Stimulated activated CD8-positive, alpha-beta memory T cell treated with anti-CD3 and anti-CD28 coated beads, Interleukin-4, amount 100 ng/mL, for 4 hours (primary cell): ENCODE results near the gene SIM1.
"Not testable (repeated sequence)": the region's sequence is repeated elsewhere in the genome, so short reads cannot be mapped to it uniquely, and the experiment has no call there.

Experiments
- DNase-seq, 2 donors: peaks; one replicate each; pipeline ENCODE4 v3.0.0-alpha.2; 2020; ENCODE audit warnings: low read depth in 2 of 2, low spot score in 1 of 2

SIM1 gene

DNA sequence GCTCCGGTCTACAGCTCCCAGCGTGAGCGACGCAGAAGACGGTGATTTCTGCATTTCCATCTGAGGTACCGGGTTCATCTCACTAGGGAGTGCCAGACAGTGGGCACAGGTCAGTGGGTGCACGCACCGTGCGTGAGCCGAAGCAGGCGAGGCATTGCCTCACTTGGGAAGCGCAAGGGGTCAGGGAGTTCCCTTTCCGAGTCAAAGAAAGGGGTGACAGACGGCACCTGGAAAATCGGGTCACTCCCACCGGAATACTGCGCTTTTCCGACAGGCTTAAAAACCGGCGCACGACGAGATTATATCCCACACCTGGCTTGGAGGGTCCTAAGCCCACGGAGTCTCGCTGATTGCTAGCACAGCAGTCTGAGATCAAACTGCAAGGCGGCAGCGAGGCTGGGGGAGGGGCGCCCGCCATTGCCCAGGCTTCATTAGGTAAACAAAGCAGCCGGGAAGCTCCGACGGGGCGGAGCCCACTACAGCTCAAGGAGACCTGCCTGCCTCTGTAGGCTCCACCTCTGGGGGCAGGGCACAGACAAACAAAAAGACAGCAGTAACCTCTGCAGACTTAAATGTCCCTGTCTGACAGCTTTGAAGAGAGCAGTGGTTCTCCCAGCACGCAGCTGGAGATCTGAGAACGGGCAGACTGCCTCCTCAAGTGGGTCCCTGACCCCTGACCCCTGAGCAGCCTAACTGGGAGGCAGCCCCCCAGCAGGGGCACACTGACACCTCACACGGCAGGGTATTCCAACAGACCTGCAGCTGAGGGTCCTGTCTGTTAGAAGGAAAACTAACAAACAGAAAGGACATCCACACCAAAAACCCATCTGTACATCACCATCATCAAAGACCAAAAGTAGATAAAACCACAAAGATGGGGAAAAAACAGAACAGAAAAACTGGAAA lies 109.7 kb downstream of the SIM1 start:
- DNase-seq = not testable (repeated sequence)

DNA sequence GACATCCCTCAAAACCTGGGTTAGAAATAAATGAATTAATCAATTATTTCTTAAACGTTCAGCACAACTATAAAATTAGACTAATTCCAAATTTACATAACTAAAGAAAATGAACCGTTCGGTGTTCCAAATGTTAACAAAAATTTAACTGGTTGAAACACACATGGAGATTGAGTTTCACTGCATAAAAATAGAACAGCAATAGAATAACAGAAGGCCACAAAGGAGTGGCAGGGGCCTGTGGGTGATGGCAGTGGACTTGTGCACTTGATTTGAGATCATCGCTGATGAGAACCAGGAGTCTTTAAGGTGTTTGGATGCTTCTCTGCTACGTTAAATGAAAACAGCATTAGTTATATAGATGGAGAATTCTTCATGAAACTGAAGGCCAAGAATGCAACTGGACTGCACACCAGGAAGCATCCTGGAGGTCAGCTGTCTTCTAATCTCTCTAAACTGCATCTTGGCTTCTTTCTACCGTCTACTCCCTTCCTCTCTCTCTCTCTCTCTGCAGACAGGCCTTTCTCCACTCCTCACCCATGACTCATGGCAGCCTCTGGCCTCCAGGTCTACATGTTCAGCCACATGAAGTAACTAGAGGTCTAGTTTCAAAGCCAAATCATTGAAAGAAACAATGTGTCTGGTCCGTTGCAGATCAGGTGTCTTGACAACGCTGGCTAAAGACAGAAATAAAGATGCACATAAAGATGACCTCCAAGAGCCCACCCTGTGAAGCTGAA lies 111.3 kb downstream of the SIM1 start:
- no peak for DNase-seq

DNA sequence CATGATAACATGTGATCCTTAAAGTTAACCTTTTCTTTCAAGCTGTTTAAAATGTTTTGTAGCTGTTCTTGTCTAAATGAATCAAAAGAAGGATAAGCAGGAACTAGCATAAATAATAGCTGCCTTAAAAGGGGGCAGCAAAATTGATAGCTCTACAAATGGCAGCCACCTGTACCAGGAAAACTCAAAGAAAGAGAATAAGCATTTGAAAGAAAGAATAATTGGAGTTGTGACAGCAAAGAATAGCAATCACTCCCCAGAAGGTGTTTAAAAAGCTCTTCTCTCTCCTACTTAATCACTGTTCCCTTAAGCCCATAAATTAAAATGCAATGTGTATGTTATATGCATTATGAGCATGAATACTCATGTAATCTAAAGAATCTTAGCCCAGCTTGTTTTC lies 114.6 kb downstream of the SIM1 start:
- no peak for DNase-seq

DNA sequence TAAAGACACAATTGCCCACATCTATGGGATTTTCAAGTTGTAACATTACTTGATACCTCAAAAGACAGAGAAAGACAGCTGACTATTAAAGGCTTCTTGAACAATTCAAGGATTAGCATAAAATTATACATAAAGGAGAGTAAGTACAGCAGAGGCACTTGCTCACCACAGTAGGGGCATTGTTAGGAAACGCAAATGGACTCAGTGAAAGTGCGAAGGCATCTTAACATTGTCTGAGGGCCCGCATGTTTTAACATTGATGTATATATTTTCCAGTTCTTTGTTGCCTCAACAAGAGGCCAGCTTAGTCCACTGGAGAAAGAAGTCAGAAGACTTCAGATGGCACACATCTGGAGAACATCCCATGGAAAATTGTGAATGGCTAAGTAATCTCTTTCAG lies 115.4 kb downstream of the SIM1 start:
- no peak for DNase-seq

DNA sequence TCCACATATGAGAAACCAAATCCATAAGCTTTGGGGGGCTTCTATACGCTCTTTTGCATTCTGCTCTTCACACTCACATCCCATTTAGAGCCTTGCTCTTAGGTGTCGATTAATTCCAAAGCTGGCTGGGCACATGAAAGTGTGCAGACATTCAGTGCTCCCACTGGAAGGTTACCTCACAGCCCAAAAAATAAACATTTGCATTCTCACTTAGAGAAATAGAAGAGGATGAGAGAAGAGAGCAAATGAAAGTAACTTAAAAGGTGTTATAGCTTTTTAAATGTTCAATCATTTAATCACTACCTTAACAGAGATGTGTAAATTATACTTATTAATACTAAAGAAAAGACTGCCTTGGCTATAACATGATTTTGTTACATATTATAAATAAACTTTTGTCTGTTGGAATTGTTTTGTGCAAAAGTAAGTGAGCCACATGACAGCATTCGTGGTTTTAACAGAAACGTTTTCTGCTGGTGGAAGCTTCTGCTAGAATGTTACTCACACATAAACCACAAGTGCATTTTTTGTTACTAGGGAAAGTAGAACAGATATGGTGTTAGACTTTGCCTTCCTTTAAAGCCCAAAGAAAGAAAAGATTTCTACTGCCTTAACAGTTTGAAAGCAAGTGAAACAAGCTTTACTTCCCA lies 116.7 kb downstream of the SIM1 start:
- DNase-seq = no peak

DNA sequence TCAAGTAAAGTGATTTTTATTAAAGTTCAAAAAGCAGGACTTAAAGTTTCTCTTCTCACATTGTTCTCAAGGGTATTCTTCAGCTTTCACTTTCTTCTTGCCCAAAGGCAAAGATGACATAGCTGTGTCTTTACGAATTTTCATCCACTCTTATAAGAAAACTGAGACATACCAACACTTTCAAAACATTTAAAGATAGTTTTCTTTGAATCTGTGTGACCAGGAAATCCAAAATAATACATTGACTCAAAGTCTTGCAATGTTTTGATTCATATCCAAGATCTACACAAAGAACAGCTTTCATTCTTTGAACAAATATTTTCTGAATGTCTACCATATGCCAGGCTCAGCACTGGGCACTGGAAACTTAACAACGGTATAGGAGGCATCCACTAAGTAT lies 117.9 kb downstream of the SIM1 start:
- no peak for DNase-seq

DNA sequence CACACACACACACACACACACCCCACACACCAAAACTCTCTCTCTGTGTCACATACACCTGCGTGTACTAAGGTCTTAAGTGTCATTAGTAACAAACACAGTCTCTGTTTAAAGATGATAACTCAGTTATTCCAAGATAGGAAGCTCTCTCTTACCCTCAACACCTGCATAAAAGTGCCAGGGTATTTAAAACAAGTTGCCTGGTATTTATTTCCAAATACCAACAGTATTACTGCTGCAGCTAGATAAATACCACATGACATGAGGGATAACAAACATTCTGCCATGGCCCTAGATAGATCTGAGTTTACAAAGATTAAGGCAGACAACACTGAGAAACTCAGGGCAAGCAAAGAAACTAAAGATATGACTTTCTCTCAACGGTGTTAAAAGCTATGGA lies 118.5 kb downstream of the SIM1 start:
- DNase-seq = no peak

DNA sequence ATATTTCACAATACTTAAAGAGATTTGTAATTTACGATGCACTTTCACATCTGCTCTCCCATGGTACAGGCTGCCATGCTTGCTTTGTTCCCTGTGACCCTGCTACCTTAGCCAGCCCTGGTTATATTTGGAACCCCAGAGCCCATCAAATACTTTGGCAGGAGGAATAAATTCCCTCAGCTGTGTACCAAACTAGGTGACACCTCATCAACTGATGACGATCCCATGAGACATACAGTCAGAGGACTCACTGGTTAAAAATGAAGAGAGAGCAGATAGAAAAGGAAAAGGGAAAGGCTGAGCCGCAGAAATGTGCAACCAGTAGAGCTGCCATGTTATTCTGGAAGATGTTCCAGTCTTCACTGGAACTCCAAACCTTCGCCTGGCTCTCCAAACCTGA lies 120.0 kb downstream of the SIM1 start:
- DNase-seq = no peak

DNA sequence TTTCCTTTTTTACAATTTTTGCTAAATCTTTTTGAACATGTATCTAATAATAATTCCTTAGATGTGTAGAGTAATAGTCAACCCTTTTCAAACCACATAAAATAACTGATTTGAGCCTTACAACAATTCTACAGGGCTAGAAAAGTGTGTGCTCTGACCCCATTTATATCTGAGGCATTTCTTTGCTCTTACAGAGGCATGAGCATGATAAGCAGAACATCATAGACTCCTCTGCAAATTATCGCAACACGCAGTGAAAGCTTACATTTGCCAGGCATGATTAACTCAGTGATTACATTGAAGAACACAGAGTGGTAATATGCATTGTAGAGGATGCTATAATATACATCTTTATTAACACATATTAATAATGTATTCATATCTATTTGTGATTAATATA lies 120.4 kb downstream of the SIM1 start:
- DNase-seq = no peak

DNA sequence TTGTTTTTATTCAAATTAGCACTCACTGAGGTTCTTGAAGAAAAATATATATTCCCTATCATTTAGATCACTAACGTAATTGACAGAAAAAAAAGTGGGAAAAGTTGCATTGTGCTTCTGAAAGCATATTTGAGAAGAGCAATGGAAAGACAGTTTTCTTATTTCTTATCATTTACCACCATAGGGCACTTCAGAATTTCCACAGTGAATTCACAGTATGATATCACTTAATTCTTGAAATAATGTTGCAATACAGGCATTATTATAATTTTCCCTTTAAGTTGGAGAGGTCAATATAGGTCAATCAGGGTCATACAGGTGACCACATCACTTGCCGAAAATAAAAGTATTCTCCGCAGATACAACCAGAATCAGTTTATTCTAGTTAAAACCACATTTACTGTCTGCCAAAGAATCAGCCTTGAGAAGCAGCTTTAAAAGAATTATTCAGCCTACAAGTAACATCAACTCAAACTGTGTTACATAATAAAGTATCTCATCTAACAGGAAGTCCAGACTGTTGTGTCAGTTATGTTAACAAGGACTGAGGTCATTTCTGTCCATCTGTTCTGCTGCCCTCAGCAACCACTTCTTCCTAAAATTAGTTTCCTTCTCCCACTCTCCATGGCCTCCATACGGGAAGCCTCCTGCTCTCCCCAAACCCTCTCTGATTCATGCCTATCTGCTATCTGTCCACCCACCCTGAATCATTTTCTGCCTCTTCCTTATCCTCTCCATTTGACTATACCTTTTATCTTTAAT lies 121.2 kb downstream of the SIM1 start:
- DNase-seq = no peak

DNA sequence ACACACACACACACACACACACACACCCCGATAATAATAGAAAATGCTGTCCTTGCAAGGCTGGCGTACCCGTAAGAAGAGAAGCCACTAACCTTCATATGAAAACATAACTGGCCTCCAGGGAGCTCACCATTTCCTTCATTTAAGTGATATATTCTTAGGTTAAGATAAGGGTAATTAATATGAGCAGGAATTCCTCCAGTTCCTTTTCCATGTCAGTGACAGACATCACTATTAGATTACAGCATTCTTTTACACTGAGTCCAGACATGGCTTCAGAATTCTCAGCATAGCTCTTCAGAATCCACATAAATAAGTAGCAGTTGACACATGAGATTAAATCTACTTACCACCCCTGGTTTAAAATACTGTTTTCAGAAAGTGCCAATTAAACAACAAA lies 121.9 kb downstream of the SIM1 start:
- DNase-seq = no peak

DNA sequence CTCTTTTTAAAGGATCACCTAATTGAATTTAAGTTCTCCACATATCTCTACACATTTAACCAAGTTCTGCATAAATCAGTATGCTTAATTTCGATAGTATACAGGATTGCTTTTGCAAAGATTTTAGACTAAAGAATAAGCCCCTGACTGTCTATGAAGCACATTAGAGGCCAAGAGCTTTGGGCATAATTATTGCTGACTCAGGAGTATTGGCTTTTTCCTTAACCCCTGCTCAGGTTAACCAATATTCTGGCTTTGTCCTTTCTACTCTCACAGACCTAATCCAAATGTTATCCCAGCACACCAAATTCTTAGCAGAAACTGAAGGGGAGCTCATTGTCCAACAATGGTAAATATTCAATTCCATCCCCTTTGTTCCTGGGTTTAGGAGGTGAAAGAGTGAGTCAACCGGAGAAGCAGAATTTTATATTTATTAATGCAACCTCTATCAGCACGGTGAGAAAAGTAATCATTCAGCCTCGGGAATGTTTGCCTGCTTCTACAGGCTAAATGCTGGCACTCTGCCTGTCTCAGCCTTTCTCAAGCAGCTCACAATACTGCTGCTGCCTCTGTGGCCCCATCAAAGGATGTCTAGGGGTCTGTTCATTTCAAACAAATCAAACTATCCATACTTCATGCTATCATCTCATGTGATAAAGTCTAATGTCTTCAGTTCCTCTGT lies 125.0 kb downstream of the SIM1 start:
- no peak for DNase-seq

DNA sequence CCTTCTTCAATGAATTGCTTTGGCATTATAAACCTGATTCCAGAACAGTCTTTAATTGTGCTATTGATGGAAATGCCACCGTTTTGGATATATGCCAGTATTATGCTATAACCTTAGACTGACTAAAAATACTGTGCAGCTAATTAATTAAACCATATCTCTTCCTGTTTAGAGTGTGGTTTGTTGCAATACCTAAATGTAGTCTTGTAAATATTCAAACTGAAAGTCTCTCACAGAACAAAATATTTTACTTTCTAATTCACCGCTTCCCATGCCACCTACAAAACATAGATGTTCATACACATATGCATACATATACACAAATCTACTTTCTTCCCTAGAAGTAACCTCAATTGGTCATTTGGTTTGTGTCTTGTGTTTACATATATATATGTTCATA lies 126.6 kb downstream of the SIM1 start:
- no peak for DNase-seq

DNA sequence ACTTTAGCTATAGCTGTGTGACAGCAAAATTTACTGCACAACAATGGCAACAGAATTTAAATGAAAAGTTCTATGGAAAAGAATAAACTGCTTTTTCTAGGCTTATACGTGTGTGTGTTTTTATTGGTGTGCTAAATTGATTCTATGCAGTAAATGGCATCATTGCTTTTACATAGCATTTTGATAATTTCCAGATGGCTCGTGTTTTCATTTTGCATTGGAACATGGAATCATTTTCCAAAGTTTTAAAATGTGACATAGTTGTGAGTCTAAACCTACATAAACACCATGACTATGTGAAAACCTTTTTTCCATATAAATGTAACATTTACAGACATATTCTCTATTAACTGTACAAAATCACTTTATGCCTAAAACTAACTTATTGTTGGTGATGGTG lies 127.8 kb downstream of the SIM1 start:
- DNase-seq = no peak

DNA sequence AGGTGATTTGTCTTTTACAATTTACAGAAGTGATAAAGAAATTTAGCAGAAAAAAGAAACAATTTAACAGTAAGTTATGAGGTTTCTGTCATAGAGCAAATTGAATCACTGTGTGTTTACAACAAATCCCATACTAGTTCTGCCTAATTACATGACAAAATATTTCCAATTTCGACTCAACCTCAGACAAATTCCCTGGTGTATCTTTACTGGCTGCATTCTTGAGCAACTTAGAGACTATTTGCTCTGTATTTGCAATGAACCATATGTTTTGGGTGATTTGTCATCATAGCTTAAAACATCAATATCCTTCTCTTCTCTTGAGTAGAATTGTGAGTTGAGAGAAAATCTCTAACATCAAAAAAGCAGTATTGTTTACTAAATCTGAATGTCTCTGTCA lies 128.7 kb downstream of the SIM1 start:
- no peak for DNase-seq
